Esophagus (tissue), 2 donors: Measurements from ENCODE around the gene ARHGEF11. TPM values are rescaled to one million over a fixed set of nuclear protein-coding genes. Genes with fewer than 3 reads are reported as not detected.

Experiments used
- H3K27ac ChIP-seq, 2 donors: one replicate each; pipeline ENCODE4 v1.5.1; 2013; ENCODE audit warnings: low read depth in 2 of 2, mild to moderate bottlenecking in 2 of 2, inconsistent platforms in 1 of 2, low read length in 1 of 2, moderate library complexity in 1 of 2
- H3K27me3 ChIP-seq, 2 donors: one replicate each; pipeline ENCODE4 v1.6.1; 2013; ENCODE audit warnings: low read length in 2 of 2, control low read depth in 1 of 2, mild to moderate bottlenecking in 1 of 2; ENCODE audit not compliant: insufficient read depth in 2 of 2, control insufficient read depth in 1 of 2
- H3K36me3 ChIP-seq, 2 donors: one replicate each; pipeline ENCODE4 v1.6.1; 2013; ENCODE audit warnings: low read length in 1 of 2; ENCODE audit not compliant: control insufficient read depth in 2 of 2, insufficient read depth in 2 of 2
- H3K4me1 ChIP-seq, 2 donors: one replicate each; pipeline ENCODE4 v1.6.1; 2013; ENCODE audit warnings: low read length in 1 of 2; ENCODE audit not compliant: control insufficient read depth in 2 of 2, insufficient read depth in 2 of 2
- H3K4me3 ChIP-seq, 2 donors: one replicate each; pipeline ENCODE4 v1.5.1; 2013; ENCODE audit warnings: low read length in 2 of 2, mild to moderate bottlenecking in 2 of 2, low read depth in 1 of 2, moderate library complexity in 1 of 2
- H3K9me3 ChIP-seq, 2 donors: one replicate each; pipeline ENCODE4 v1.6.1; 2013; ENCODE audit warnings: mild to moderate bottlenecking in 2 of 2, low read depth in 1 of 2, low read length in 1 of 2, moderate library complexity in 1 of 2; ENCODE audit not compliant: control insufficient read depth in 2 of 2, insufficient read depth in 1 of 2
- WGBS, 2 donors: extraction: QIAGEN DNeasy Blood & Tissue Kit; methylation state at CpG; one replicate each; pipeline ENCODE4 v1.1.7; 2013; 5-methylcytosine and 5-hydroxymethylcytosine counted together
- polyA plus RNA-seq, 2 donors: library from polyadenylated mRNA; stranded (reverse); fragments of 200-250 nt; gene quantifications; one replicate each; pipeline ENCODE4 v1.2.3, GENCODE V29; 2013
- donor health status: healthy with polysubstance abuse.
- donor health status: Bipolar disorder and iron deficiency.

The ARHGEF11 gene
- polyA plus RNA-seq, 2 donors = 6.5 to 11.2 TPM

DNA sequence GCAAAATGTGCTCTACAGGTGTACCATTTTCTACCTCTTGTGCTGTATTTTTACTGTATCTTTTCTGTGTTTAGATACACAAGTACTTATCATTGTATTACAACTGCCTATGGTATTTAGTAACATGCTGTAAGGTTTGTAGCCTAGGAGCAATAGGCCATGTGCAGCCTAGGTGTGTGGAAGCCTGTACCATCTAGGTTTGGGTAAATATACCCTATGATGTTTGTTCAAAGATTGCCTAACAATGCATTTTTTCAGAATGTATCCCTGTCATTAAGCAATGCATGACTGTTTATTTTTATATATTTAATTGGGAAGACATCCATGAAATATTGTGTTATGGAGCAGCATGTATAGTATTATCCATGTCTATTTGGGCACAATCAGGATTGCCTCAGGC, 43.1 kb upstream of the ARHGEF11 start:
- Histone ChIP-seq H3K4me1 (no peaks in the 10 kb centered on the region), H3K27me3 (no peaks in the 10 kb centered on the region), H3K9me3 (no peaks in the 10 kb centered on the region), H3K4me3 (no peak overlapping the region), H3K36me3 (no peaks in the 10 kb centered on the region), H3K27ac (no peak overlapping the region)

- no peaks in the 10 kb centered on the region for H3K36me3 ChIP-seq
- no peak overlapping the region for H3K4me3 ChIP-seq
- H3K27me3 ChIP-seq = no peaks in the 10 kb centered on the region
- 76 to 85% methylated on average over 5 of the region's 5 CpGs for WGBS, 2 donors
- H3K9me3 ChIP-seq = no peaks in the 10 kb centered on the region
- H3K4me1 ChIP-seq = no peaks in the 10 kb centered on the region
- H3K27ac ChIP-seq = no peak overlapping the region
Observed at GRCh38 chr1:157087030-157087429, 41.5 kb upstream of the ARHGEF11 start.

DNA sequence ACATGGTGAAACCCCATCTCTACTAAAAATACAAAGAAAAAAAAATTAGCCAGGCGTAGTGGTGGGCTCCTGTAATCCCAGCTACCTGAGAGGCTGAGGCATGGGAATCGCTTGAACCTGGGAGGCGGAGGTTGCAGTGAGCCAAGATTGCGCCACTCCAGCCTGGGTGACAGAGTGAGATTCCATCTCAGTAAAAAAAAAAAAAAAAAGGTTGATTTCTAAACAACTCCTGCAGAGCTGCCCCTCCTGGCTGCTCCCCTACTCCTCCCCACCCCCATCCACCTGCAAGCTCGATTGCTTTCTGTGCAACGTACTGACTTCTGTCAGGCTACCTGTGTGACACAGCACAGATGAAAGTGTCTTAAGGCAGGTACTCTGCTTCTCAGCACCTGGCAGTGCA, 40.8 kb upstream of the ARHGEF11 start:
- H3K4me3 ChIP-seq = no peak overlapping the region
- no peaks in the 10 kb centered on the region for H3K36me3 ChIP-seq
- H3K27me3 ChIP-seq = no peaks in the 10 kb centered on the region
- H3K4me1 ChIP-seq = no peaks in the 10 kb centered on the region
- H3K27ac ChIP-seq = no peak overlapping the region
- no peaks in the 10 kb centered on the region for H3K9me3 ChIP-seq
- WGBS, 2 donors = 87% methylated on average over 6 of the region's 6 CpGs

GRCh38 chr1:157085421-157085820, 39.9 kb upstream of the ARHGEF11 start:
- Histone ChIP-seq H3K27me3 (no peaks in the 10 kb centered on the region), H3K9me3 (no peaks in the 10 kb centered on the region), H3K4me1 (no peaks in the 10 kb centered on the region), H3K36me3 (no peaks in the 10 kb centered on the region), H3K27ac (no peak overlapping the region), H3K4me3 (no peak overlapping the region)
- 84 to 86% methylated on average over 5 of the region's 5 CpGs for WGBS, 2 donors

GRCh38 chr1:157084720-157085119, 39.2 kb upstream of the ARHGEF11 start:
- no peaks in the 10 kb centered on the region for H3K9me3 ChIP-seq
- H3K36me3 ChIP-seq = no peaks in the 10 kb centered on the region
- no peak overlapping the region for H3K4me3 ChIP-seq
- WGBS, 2 donors = 74 to 75% methylated on average over 5 of the region's 5 CpGs
- no peak overlapping the region for H3K27ac ChIP-seq
- no peaks in the 10 kb centered on the region for H3K4me1 ChIP-seq
- H3K27me3 ChIP-seq = no peaks in the 10 kb centered on the region

DNA sequence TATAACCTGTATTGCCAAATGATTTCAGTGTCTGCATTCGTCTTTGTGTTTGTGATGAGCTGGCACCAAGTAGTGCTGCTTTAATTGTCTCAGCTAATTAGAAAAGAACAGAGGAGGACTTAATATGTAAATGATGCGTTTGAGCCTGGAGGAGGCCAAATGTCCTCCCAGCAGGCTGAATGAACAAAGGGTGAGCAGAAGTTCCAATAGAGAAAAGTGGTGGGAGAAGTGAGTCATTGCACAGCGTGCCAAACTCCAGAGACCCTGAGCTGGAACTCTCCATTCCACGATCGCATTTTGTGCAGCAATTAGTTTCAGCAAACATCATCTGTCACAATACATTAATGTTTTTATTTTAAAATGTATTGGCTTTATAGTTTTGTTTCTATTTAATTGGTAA, 36.2 kb upstream of the ARHGEF11 start:
- H3K27me3 ChIP-seq = no peaks in the 10 kb centered on the region
- H3K4me1 ChIP-seq = no peaks in the 10 kb centered on the region
- H3K9me3 ChIP-seq = no peaks in the 10 kb centered on the region
- H3K36me3 ChIP-seq = no peaks in the 10 kb centered on the region
- no peak overlapping the region for H3K4me3 ChIP-seq
- 63 to 85% methylated on average over 5 of the region's 5 CpGs for WGBS, 2 donors
- no peak overlapping the region for H3K27ac ChIP-seq

DNA sequence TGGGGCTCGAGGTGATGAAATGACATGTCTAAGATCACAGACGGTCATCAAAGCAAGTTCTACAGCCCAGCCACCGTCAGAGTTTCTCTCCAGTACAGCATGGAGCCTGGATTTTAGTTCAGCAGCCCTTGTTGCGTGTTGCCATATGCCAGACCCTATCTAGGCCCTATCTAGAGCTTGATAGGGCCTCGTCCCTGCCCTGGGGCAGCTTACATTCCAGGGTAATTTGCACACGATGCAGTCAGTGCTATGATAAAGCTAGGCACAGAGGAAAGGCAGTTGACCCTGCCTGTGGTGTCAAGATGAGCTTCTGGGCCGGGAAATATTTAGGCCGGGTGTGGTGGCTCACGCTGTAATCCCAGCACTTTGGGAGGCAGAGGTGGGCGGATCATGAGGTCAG, 35.2 kb upstream of the ARHGEF11 start:
- H3K4me3 ChIP-seq = no peak overlapping the region
- WGBS, 2 donors = 85 to 86% methylated on average over 10 of the region's 10 CpGs

GRCh38 chr1:157077394-157077793, 31.9 kb upstream of the ARHGEF11 start:
- Histone ChIP-seq H3K4me1 (peaks cover 0 to 2% of the 10 kb centered on the region in 2 donors), H3K9me3 (no peaks in the 10 kb centered on the region), H3K4me3 (no peak overlapping the region), H3K27me3 (no peaks in the 10 kb centered on the region), H3K27ac (no peak overlapping the region), H3K36me3 (no peaks in the 10 kb centered on the region)
- 96 to 98% methylated on average over 1 of the region's 1 CpG for WGBS, 2 donors

More for the DNA sequence above, 35.2 kb upstream of the ARHGEF11 start:
- no peaks in the 10 kb centered on the region for H3K4me1 ChIP-seq
- no peaks in the 10 kb centered on the region for H3K27me3 ChIP-seq
- no peak overlapping the region for H3K27ac ChIP-seq
- H3K36me3 ChIP-seq = no peaks in the 10 kb centered on the region
- no peaks in the 10 kb centered on the region for H3K9me3 ChIP-seq

DNA sequence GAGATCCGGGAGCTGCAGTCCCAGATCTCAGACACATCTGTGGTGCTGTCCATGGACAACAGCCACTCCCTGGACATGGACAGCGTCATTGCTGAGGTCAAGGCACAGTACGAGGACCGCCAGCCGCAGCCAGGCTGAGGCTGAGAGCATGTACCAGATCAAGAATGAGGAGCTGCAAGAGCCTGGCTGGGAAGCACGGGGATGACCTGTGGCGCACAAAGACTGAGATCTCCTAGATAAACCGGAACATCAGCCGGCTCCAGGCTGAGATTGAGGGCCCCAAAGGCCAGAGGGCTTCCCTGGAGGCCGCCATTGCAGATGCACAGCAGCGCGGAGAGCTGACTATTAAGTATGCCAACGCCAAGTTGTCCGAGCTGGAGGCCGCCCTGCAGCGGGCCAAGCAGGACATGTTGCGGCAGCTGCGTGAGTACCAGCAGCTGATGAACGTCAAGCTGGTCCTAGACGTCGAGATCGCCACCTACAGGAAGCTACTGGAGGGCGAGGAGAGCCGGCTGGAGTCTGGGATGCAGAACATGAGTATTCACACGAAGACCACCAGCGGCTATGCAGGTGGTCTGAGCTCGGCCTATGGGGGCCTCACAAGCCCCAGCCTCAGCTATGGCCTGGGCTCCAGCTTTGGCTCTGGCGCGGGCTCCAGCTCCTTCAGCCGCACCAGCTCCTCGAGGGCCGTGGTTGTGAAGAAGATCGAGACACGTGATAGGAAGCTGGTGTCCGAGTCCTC, 28.6 kb upstream of the ARHGEF11 start:
- no peaks in the 10 kb centered on the region for H3K9me3 ChIP-seq
- H3K36me3 ChIP-seq = no peaks in the 10 kb centered on the region
- peak overlapping the region in 1 of 2 donors; percentile 8 for H3K4me3 ChIP-seq
- no peak overlapping the region for H3K27ac ChIP-seq
- WGBS, 2 donors = 26 to 29% methylated on average over 34 to 35 of the region's 35 CpGs
- peaks cover 0 to 2% of the 10 kb centered on the region in 2 donors for H3K4me1 ChIP-seq
- no peaks in the 10 kb centered on the region for H3K27me3 ChIP-seq

- Histone ChIP-seq H3K4me3 (no peak overlapping the region), H3K4me1 (peaks cover 0 to 2% of the 10 kb centered on the region in 2 donors), H3K27ac (no peak overlapping the region), H3K27me3 (no peaks in the 10 kb centered on the region), H3K36me3 (no peaks in the 10 kb centered on the region), H3K9me3 (no peaks in the 10 kb centered on the region)
- WGBS, 2 donors = 66 to 71% methylated on average over 2 of the region's 2 CpGs
Observed at GRCh38 chr1:157069601-157070000, 24.1 kb upstream of the ARHGEF11 start.
